Putamen (tissue), 1 donor: Measurements from ENCODE around the gene TNFRSF6B.
"Not testable (repeated sequence)": the region's sequence is repeated elsewhere in the genome, so short reads cannot be mapped to it uniquely, and the experiment has no call there.

Experiments
- DNase-seq: peaks from one replicate; pipeline ENCODE4 v3.0.0-alpha.2; 2016; ENCODE audit warnings: low spot score

Gene TNFRSF6B

DNA sequence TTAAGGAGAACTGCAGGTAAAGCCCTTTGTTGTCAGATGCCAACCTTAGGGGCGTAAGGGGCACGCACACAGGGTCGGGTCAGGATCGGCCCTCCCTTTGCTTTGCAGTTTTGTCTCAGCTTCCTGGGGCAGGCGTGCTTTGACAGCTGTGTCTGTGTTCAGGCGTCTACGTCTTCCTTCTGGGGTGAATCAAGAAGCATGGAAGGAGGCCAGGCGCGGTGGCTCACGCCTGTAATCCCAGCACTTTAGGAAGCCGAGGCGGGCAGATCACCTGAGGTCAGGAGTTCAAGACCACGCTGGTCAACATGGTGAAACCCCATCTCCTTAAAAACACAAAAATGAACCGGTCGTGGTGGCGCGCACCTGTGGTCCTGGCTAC lies 12.7 kb downstream of the TNFRSF6B start:
- DNase-seq = no peak

DNA sequence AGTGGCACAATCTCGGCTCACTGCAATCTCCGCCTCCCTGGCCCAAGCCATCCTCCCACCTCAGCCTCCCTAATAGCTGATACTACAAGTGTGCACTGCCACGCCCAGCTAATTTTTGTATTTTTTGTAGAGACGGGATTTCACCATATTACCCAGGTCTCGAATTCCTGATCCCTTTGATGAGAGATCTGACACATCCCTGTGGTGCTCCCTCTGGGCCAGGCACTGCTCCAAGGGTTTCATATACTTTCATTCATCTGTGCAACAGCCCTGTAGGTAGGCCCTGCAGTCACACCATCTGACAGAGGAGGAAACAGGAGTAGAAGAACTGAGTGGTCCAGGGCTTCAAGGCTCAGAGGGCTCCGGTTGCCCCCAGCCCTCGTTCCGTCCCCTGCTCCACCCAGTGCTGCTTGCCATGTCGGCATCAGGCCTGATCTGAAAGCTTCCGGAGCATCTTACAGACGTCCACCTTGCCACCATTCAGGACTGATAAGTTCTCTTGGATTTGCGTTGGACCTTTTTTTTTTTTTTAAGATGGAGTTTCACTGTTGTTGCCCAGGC lies 14.7 kb downstream of the TNFRSF6B start:
- no peak for DNase-seq

DNA sequence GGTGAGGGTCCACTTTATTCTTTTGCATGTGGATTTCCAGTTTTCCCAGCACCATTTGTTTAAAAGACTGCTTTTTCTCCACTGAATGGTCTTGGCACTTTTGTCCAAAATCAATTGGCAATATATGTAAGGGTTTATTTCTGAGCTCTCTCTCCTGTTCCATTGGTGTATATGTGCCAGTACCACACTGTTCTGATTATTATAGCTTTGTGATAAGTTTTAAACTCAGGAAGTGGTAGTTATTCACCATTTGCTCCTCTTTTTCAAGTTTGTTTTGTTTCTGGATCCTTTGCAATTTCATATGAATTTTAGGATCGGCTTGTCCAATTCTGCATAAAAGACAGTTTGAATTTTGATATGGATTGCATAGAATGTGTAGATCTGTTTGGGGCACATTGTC lies 15.7 kb downstream of the TNFRSF6B start:
- DNase-seq = no peak

DNA sequence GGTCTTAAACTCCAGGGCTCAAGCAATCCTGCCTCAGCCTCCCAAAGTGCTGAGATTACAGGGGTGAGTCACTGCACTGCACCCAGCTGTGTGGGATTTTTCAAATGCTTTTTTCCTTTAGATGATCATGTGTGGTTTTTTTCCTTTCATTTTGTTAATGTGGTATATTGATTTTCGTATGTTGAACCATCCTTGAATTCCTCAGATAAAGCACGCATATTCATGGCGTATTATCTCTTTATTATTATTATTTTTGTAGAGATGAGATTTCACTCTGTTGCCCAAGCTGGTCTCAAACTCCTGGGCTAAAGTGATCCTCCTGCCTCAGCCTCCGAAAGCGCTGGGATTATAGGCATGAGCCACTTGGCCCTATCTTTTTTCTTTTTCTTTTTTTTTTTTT lies 18.4 kb downstream of the TNFRSF6B start:
- DNase-seq = no peak

DNA sequence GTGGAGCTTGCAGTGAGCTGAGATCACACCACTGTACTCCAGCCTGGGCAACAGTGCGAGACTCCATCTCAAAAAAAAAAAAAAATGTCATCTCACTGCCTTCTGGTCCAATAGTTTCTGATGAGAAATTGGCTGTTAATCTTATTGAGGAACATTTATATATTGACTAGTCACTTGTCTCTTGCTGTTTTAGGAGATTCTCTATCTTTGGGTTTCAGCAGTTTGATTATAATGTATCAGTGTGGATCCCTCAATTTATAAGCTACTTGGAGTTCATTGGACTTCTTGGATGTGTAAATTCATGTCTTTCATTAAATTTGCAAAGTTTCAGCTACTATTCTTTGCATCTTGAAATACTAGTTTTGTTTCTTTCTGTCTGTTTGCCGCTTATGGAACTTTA lies 22.5 kb downstream of the TNFRSF6B start:
- no peak for DNase-seq

DNA sequence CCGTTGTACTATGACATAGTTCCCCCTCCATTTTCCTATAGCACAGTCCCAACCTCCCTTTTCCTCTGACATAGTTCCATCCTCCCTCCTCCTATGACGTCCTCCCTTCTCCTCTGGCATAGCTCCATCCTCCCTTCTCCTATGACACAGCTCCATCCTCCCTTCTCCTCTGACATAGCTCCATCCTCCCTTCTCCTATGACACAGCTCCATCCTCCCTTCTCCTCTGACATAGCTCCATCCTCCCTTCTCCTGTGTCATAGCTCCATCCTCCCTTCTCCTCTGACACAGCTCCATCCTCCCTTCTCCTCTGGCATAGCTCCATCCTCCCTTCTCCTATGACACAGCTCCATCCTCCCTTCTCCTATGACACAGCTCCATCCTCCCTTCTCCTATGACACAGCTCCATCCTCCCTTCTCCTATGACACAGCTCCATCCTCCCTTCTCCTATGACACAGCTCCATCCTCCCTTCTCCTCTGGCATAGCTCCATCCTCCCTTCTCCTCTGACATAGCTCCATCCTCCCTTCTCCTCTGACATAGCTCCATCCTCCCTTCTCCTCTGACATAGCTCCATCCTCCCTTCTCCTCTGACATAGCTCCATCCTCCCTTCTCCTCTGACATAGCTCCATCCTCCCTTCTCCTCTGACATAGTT lies 26.6 kb downstream of the TNFRSF6B start:
- DNase-seq = not testable (repeated sequence)

DNA sequence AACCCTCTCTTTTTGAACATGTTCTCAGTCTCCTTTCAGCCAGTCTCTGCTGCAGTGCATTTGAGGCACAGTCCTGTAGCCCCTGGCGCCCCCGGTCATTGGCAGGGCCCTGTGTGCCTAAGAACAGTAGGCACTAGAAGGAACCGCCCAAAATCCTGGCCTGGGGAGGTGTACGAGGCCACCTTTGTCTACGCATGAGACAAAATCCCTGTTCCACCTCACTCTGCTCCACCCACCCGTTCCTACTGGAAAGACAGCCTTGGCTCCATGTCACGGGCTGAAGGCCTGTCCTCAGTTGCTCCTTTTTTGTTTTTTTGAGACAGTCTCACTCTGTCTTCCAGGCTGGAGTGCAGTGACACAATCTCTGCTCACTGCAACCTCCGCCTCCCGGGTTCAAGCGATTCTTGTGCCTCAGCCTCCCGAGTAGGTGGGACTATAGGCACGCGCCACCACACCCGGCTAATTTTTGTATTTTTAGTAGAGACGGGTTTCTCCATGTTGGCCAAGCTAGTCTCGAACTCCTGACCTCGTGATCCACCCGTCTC lies 33.8 kb downstream of the TNFRSF6B start:
- DNase-seq = peak; percentile 72

DNA sequence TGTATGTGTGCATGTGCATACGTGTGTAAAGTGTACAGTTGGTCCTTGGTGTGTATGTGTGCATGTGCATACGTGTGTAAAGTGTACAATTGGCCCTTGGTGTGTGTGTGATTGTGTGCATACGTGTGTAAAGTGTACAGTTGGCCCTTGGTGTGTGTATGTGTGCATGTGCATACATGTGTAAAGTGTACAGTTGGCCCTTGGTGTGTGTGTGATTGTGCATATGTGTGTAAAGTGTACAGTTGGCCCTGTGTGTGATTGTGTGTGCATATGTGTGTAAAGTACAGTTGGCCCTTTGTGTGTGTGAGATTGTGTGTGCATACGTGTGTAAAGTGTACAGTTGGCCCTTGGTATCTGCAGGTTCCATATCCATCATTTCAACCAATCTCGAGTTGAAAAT lies 35.0 kb downstream of the TNFRSF6B start:
- no peak for DNase-seq

DNA sequence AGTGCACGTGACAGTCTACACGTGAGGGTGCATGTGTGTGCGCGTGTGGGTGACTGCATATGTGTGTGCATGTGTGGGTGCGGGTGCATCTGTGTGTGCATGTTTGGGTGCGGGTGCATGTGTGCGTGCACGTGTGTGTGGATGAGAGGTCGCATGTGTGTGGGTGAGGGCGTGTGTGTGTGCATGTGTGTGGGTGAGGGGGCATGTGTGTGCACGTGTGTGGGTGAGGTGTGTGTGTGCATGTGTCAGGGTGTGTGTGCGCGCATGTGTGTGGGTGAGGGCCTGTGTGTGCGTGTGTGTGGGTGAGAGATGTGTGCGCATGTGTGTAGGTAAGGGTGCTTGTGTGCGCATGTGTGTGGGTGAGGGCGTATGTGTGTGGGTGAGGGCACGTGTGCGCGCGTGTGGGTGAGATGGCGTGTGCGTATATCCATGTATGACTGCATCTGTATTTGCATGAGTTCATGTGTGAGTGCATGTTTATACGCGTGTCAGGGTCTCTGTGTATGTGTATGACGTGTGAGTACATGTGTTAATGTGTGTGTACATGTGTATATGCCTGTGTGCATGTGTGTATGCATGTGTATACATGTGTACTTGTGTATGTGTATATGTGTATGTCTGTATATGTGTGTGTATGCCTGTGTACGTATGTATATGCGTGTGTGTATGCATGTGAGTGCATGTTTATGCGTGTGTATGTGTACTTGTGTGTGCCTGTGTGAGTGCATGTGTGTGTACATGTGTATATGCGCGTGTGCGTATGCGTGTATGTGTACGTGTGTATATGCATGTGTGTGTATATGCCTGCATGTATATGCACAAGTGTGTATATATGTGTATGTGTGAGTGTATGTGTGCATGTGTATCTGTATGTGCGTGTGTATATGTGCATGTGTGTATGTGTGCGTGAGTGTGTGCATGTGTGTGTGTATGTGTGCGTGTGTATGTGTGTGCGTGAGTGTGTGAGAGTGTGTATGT lies 36.0 kb downstream of the TNFRSF6B start:
- DNase-seq = no peak

DNA sequence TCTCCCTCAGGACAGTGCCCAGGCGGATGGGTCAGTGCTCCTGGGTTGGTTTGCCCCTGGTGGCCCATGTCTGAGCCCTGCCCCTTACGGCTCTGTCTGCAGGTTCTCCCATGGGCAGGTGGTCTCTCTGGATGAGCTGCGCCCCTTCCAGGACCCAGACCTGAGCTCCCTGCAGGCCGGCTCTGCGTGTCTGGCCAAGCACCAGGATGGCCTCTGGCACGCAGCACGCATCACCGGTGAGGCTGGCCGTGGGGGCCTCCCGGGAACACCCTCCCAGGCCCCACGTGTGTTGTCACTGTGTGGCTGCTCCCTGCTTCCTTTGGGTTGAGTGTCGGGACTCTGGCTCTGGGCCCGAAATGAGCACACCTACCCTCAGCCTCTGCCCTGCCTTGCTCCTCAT lies 36.7 kb downstream of the TNFRSF6B start:
- no peak for DNase-seq

DNA sequence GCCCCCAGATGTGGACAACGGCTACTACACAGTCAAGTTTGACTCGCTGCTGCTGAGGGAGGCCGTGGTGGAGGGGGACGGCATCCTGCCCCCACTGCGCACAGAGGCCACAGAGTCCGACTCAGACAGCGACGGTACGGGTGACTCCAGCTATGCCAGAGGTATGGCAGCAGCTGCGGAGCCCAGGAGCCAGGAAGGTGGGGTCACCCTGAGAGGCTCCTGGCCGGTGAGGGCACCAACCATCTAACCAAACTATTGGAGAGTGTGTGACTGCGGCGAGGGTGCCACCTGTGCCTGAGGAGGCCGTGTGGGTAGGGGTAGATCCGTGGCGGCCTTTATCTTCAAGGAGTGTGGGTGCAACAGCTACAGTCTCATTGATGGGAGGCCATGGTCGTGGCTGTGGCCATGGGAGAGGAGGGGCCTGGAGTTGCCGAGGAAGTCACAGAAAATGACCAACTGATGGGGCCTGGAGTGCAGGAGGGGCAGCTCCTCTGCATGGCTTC lies 37.2 kb downstream of the TNFRSF6B start:
- no peak for DNase-seq

DNA sequence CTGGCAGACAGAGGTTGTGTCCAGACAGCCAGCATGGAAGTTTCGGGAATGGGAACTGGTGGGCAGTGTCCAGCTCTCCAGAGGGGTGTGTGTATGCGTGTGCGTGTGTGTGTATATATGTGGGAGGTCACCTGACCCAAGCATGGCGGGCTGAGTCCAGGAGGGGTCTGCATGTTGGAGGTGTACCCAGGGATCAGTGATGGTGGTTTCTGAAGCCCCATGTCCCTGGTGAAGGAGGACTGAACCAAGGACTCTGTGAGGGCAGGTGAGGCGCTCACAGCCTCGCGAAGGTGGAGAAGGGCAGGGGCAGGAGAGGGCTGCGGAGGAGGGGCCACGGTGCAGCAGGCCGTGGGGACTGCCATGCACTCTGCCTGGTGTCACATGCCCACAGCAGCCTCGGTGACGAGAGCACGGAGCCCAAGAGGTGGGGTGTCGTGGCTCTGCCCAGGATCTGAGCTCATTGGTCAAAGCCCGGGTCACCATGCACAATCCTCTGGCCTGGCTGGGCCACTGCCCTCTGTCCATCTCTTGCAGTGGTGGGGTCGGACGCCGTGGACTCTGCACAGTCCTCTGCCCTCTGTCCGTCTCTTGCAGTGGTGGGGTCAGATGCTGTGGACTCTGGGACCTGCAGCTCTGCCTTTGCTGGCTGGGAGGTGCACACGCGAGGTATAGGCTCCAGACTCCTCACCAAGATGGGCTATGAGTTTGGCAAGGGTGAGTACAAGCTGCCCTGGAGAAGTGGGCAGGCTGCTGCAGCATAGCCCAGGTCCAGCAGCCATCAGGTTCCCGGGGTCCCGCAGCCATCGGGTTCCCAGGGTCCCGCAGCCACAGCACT lies 37.9 kb downstream of the TNFRSF6B start:
- no peak for DNase-seq

DNA sequence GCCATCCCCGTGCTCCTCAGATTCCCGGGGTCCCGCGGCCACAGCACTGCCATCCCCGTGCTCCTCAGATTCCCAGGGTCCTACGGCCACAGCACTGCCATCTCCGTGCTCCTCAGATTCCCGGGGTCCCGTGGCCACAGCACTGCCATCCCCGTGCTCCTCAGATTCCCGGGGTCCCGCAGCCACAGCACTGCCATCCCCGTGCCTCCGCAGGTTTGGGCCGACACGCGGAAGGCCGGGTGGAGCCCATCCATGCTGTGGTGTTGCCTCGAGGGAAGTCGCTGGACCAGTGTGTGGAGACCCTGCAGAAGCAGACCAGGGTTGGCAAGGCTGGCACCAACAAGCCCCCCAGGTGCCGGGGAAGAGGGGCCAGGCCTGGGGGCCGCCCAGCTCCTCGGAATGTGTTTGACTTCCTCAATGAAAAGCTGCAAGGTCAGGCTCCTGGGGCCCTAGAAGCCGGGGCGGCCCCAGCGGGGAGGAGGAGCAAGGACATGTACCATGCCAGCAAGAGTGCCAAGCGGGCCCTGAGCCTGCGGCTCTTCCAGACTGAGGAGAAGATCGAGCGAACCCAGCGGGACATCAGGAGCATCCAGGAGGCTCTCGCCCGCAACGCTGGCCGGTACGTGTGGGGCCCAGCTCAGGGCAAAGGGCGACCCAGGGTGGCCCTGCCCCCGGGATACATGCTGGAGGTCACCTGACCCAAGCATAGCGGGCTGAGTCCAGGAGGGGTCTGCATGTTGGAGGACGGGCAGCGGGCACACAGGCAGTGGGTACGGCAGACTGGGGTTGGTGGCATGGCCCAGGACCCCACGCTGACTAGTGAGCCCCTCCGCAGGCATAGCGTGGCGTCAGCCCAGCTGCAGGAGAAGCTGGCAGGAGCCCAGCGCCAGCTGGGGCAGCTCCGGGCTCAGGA lies 38.8 kb downstream of the TNFRSF6B start:
- no peak for DNase-seq

DNA sequence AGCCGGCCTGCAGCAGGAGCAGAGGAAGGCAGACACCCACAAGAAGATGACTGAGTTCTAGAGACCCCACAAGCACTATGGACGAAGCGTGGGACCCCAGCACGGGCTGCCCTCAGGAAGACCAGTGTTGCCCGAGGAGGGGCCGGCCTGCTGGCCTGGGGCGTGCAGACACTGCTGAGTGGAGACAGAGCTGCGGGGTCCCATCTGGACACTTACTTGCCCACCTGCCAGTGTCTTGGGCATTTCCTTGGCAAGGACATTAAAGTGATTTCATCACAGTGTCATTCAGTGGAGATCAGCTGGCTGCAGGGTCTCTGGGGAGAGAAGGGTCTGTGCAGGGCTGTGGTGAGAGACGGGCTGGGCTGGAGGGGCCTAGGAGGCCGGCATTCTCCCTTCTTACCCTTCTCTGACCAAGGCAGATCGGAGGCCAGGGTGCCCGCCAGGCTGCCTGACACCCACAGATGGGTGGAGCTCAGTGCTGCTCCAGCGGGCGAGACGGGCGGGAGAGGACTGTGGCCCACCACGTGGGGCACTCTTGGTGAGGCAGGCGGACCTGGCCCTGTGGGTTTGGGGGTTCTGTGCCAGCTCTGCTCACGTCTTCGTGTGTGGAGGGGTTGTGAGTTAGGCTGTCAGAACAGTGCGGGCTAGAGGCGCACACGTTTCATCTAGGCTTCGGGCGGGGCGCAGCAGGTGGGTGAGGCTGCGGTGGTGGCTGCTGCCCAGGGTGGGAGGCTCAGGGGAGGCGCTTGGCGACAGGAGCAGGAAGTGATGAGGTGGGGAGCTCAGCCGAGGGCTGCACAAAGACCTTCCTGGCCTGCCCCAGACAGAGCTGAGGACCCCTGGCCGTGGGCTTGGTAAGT lies 39.6 kb downstream of the TNFRSF6B start, which contains the start of gene LIME1:
Gene LIME1, plus strand, starts transcription at position 806 of the 860 bp plus-strand sequence. CDS start 886 bp downstream, outside the sequence.
- no peak for DNase-seq

DNA sequence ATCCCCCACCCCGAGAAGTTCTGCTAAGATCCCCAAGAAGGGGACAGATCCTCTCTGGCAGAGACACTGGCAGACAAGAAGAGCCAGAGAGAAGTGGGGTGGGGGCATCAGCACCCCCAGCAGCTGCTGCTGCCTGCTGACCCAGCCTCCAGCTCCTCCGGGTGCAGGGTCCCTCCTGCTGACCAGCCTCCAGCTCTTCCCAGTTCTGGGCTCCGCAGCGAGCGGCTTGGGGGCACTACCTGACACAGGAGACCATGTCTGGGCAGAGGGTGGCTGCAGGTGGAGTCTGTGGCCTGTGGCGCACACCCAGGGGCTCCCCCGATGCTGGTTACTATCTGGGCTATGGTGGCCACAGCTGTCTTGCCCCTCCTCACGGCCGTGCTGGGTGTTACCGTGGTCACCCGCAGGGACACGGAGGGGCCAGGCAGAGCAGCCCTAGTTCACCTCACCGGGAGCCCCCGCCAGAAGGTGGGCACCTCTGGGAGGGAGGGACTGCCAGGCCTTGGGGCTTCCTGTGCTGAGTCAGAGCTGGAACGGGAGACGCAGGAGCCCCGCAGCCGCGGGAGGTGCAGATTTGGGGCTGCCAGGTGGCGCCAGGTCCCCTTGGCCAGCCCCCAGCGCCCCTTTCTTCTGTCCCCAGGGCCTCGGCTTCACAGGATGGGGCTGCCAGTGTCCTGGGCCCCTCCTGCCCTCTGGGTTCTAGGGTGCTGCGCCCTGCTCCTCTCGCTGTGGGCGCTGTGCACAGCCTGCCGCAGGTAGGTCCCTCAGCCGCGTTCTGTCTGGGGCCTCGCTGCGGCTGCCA lies 40.6 kb downstream of the TNFRSF6B start:
- DNase-seq = no peak

DNA sequence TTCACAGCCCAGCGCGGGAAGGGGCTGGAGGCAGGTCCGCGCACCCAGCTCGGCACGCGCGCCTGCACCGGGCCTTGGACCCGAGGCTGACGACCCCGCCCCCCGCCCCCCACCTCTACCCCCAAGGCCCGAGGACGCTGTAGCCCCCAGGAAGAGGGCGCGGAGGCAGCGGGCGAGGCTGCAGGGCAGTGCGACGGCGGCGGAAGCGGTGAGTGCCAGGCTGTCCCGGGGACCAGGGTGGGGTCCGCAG lies 41.2 kb downstream of the TNFRSF6B start:
- DNase-seq = no peak

DNA sequence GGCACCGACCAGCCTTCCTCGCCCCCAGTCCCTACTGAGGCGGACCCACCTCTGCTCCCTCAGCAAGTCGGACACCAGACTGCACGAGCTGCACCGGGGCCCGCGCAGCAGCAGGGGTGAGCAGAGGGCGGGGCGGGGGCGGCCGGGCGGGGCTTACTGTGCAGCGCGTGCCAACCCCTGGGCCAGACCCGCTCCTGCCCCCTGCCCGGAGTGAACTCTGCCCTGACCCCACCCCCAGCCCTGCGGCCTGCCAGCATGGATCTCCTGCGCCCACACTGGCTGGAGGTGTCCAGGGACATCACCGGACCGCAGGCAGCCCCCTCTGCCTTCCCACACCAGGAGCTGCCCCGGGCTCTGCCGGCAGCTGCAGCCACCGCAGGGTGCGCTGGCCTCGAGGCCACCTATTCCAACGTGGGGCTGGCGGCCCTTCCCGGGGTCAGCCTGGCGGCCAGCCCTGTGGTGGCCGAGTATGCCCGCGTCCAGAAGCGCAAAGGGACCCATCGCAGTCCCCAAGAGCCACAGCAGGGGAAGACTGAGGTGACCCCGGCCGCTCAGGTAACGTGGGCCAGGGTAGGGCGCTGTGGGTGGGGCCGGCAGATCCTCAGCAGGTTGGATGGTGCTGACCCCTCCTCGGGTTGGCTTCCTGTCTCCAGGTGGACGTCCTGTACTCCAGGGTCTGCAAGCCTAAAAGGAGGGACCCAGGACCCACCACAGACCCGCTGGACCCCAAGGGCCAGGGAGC lies 41.7 kb downstream of the TNFRSF6B start:
- DNase-seq = no peak

DNA sequence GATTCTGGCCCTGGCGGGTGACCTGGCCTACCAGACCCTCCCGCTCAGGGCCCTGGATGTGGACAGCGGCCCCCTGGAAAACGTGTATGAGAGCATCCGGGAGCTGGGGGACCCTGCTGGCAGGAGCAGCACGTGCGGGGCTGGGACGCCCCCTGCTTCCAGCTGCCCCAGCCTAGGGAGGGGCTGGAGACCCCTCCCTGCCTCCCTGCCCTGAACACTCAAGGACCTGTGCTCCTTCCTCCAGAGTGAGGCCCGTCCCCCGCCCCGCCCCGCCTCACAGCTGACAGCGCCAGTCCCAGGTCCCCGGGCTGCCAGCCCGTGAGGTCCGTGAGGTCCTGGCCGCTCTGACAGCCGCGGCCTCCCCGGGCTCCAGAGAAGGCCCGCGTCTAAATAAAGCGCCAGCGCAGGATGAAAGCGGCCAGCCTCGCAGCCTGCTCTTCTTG lies 42.3 kb downstream of the TNFRSF6B start:
- DNase-seq = no peak
